ENCODE measurements around the gene PIGS. TPM values are rescaled to one million over a fixed set of nuclear protein-coding genes. Genes with fewer than 3 reads are reported as not detected.

The PIGS gene
- total and polyA plus RNA-seq, 2 of the 13 experiments (the other 11 are each of a cell fraction or from before 2014, with no cell fraction given) = 31.7 to 42.6 TPM

GRCh38 chr17:28572259-28573039 lies 1.1 kb upstream of the PIGS start:
- CTCF ChIA-PET (ENCODE audit: low intra/inter-chr PET ratio, low total read pairs) = no interaction called here

More at GRCh38 chr17:28572259-28573039, 1.1 kb upstream of the PIGS start:
- 20% methylated on average over 2 of the region's 5 CpGs for WGBS (ENCODE audit: low lambda C conversion rate)
- Histone ChIP-seq H3K27ac (ENCODE audit: extremely low read length, insufficient read depth, low read length) (peak overlapping the region; percentile 10), H3K4me2 (ENCODE audit: low read depth, low read length) (peak overlapping the region; percentile 94), H3K36me3 (replicated peaks in 1 of 2; ENCODE audit: control insufficient read depth in 1 of 2, insufficient read depth in 2 of 2, low read length in 2 of 2) (peaks cover 0 to 2% of the 10 kb centered on the region in 2 experiments; a peak in 3 of 5 replicates), H3K27me3 (ENCODE audit: control insufficient read depth in 1 of 2, insufficient read depth in 2 of 2, low read length in 2 of 2) (no peaks in the 10 kb centered on the region), H3K9me3 (ENCODE audit: low read length) (no peaks in the 10 kb centered on the region), H3K9ac (ENCODE audit: insufficient read depth, low read depth, low read length) (peak overlapping the region; percentile 68; the same call in 1 of the 2 replicates), H2AFZ (ENCODE audit: low read length) (peak overlapping the region; percentile 32), H4K20me1 (ENCODE audit: insufficient read depth, low read length) (no peaks in the 10 kb centered on the region), H3K4me1 (ENCODE audit: insufficient read depth, low read length) (peaks cover 61% of the 10 kb centered on the region), H3K79me2 (ENCODE audit: insufficient read depth, low read length) (peaks cover 17% of the 10 kb centered on the region), H3K4me3 (replicated peaks in 1 of 3; ENCODE audit: insufficient read depth in 1 of 3, low read depth in 2 of 3, low read length in 3 of 3) (peak overlapping the region; percentile 57 to 95 (median 92); a peak in 5 of 6 replicates)
- intact Hi-C loops (cut with micrococcal nuclease; ENCODE audit: unreplicated experiment) (no loop called here), in situ Hi-C loops (cut with HindIII; ENCODE audit: extremely low pct_ligation_motif_present, low pct_unique_long_range_greater_than_20kb) (loop anchor here (5.0 kb wide), 1 partner anchor 50 kb away; no protein-coding TSS in a partner anchor)
- FAIRE-seq (no peak), ATAC-seq (no peak), DNase-seq (ENCODE audit: low spot score) (no peak)
- no peak for TF ChIP-seq ZNF256 (CRISPR knock-in tag; conservative IDR thresholded peaks at IDR 0.05)
- 0 out of 2 replicates have a peak, but pooled peaks have one; percentile 44 for TF ChIP-seq NRL (CRISPR knock-in tag; IDR thresholded peaks at IDR 0.05; ENCODE audit: borderline replicate concordance)
- TF ChIP-seq, protein P1, sequence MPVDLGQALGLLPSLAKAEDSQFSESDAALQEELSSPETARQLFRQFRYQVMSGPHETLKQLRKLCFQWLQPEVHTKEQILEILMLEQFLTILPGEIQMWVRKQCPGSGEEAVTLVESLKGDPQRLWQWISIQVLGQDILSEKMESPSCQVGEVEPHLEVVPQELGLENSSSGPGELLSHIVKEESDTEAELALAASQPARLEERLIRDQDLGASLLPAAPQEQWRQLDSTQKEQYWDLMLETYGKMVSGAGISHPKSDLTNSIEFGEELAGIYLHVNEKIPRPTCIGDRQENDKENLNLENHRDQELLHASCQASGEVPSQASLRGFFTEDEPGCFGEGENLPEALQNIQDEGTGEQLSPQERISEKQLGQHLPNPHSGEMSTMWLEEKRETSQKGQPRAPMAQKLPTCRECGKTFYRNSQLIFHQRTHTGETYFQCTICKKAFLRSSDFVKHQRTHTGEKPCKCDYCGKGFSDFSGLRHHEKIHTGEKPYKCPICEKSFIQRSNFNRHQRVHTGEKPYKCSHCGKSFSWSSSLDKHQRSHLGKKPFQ (CRISPR knock-in tag; IDR thresholded peaks at IDR 0.05; ENCODE audit: insufficient replicate concordance) = peak; percentile 18
- TF ChIP-seq ZNF687 (CRISPR knock-in tag; IDR thresholded peaks at IDR 0.05) = peak; percentile 29; the same call in 1 of the 2 replicates
- no peak for TF ChIP-seq AGO2 (optimal IDR thresholded peaks at IDR 0.05; ENCODE audit: low read depth, low read length)
- 0 out of 2 replicates have a peak, but pooled peaks have one; percentile 35 for TF ChIP-seq HNRNPL (IDR thresholded peaks at IDR 0.05; ENCODE audit: low read depth, low read length)
- TF ChIP-seq IKZF1 (IDR thresholded peaks at IDR 0.05) = no peak
- TF ChIP-seq, protein P2, sequence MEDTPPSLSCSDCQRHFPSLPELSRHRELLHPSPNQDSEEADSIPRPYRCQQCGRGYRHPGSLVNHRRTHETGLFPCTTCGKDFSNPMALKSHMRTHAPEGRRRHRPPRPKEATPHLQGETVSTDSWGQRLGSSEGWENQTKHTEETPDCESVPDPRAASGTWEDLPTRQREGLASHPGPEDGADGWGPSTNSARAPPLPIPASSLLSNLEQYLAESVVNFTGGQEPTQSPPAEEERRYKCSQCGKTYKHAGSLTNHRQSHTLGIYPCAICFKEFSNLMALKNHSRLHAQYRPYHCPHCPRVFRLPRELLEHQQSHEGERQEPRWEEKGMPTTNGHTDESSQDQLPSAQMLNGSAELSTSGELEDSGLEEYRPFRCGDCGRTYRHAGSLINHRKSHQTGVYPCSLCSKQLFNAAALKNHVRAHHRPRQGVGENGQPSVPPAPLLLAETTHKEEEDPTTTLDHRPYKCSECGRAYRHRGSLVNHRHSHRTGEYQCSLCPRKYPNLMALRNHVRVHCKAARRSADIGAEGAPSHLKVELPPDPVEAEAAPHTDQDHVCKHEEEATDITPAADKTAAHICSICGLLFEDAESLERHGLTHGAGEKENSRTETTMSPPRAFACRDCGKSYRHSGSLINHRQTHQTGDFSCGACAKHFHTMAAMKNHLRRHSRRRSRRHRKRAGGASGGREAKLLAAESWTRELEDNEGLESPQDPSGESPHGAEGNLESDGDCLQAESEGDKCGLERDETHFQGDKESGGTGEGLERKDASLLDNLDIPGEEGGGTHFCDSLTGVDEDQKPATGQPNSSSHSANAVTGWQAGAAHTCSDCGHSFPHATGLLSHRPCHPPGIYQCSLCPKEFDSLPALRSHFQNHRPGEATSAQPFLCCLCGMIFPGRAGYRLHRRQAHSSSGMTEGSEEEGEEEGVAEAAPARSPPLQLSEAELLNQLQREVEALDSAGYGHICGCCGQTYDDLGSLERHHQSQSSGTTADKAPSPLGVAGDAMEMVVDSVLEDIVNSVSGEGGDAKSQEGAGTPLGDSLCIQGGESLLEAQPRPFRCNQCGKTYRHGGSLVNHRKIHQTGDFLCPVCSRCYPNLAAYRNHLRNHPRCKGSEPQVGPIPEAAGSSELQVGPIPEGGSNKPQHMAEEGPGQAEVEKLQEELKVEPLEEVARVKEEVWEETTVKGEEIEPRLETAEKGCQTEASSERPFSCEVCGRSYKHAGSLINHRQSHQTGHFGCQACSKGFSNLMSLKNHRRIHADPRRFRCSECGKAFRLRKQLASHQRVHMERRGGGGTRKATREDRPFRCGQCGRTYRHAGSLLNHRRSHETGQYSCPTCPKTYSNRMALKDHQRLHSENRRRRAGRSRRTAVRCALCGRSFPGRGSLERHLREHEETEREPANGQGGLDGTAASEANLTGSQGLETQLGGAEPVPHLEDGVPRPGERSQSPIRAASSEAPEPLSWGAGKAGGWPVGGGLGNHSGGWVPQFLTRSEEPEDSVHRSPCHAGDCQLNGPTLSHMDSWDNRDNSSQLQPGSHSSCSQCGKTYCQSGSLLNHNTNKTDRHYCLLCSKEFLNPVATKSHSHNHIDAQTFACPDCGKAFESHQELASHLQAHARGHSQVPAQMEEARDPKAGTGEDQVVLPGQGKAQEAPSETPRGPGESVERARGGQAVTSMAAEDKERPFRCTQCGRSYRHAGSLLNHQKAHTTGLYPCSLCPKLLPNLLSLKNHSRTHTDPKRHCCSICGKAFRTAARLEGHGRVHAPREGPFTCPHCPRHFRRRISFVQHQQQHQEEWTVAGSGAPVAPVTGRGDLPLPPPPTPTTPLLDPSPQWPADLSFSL (CRISPR knock-in tag; IDR thresholded peaks at IDR 0.05) = 0 out of 2 replicates have a peak, but pooled peaks have one; percentile 30
- POLR2A ChIA-PET = interaction anchor here (0.8 kb wide), 1 partner anchor 27 kb away, joined by 3 read pairs; no protein-coding TSS in a partner anchor
- BruUV-seq (replicated peaks) = no TSS peak
